OCI-LY7 (cell line): ENCODE results near the gene EID3. TPM values are rescaled to one million over a fixed set of nuclear protein-coding genes. Genes with fewer than 3 reads are reported as not detected.

Experiments used
- BruUV-seq: library from RNA; stranded (reverse); fragments of 400-500 nt; replicated peaks from 2 replicates; lab custom pipeline; 2021; lab: Mats Ljungman, UMichigan
- CTCF ChIA-PET: fragments of 300-600 bp; sonication (Branson Sonifier 250); formaldehyde crosslinking; loops from one replicate; lab custom pipeline; 2022; ENCODE audit warnings: antibody characterized with exemption; ENCODE audit not compliant: unreplicated experiment; lab: Charles Lee
- POLR2A ChIA-PET: fragments of 300-600 bp; sonication (Branson Sonifier 250); formaldehyde crosslinking; loops from one replicate; lab custom pipeline; 2022; ENCODE audit warnings: antibody characterized with exemption; lab: Charles Lee
- DNase-seq: peaks from one replicate; pipeline ENCODE4 v3.0.0-alpha.2; 2015; ENCODE audit warnings: low spot score
- H2AFZ ChIP-seq: fragments of 200-600 bp; sonication (generic), shearing (Covaris generic); 2 replicates; pipeline ENCODE4 v1.6.1; 2014; ENCODE audit warnings: mild to moderate bottlenecking, antibody characterized with exemption, low read length, moderate library complexity
- H3K27ac ChIP-seq: fragments of 200-600 bp; sonication (generic); 2 replicates; pipeline ENCODE4 v1.5.1; 2014; ENCODE audit warnings: mixed run types, low read depth, mild to moderate bottlenecking, moderate library complexity, low read length, inconsistent platforms; ENCODE audit not compliant: poor library complexity, severe bottlenecking
- H3K36me3 ChIP-seq: fragments of 200-600 bp; sonication (generic); 2 replicates; pipeline ENCODE4 v1.6.1; 2014; ENCODE audit warnings: mild to moderate bottlenecking, antibody characterized with exemption, low read length, moderate library complexity, mixed read lengths; ENCODE audit not compliant: insufficient read depth
- H3K4me1 ChIP-seq: fragments of 200-600 bp; sonication (generic); 2 replicates; pipeline ENCODE4 v1.5.1; 2014; ENCODE audit warnings: mild to moderate bottlenecking, low read length; ENCODE audit not compliant: insufficient read depth, poor library complexity, severe bottlenecking
- H3K4me2 ChIP-seq: fragments of 200-600 bp; sonication (generic); 2 replicates; pipeline ENCODE4 v1.6.1; 2014; ENCODE audit warnings: mild to moderate bottlenecking, low read length
- H3K4me3 ChIP-seq: fragments of 200-600 bp; sonication (generic); 2 replicates; pipeline ENCODE4 v1.5.1; 2014; ENCODE audit warnings: mild to moderate bottlenecking, low read depth, low read length; ENCODE audit not compliant: poor library complexity, severe bottlenecking
- H3K79me2 ChIP-seq: fragments of 200-600 bp; sonication (generic); 2 replicates; pipeline ENCODE4 v1.6.1; 2016; ENCODE audit warnings: low read depth, mild to moderate bottlenecking, low read length, moderate library complexity, mixed read lengths; ENCODE audit not compliant: insufficient read depth
- H3K9me2 ChIP-seq: fragments of 200-600 bp; sonication (generic); 2 replicates; pipeline ENCODE4 v1.6.1; 2016; ENCODE audit warnings: mild to moderate bottlenecking, low read length, mixed read lengths; ENCODE audit not compliant: insufficient read depth
- H3K9me3 ChIP-seq: fragments of 200-600 bp; sonication (generic); 2 replicates; pipeline ENCODE4 v1.6.1; 2014; ENCODE audit warnings: mild to moderate bottlenecking, mixed run types, low read length, mixed read lengths
- H4K20me1 ChIP-seq: fragments of 200-600 bp; sonication (generic); 2 replicates; pipeline ENCODE4 v1.6.1; 2014; ENCODE audit warnings: mild to moderate bottlenecking, antibody characterized with exemption, low read length, moderate library complexity, mixed read lengths; ENCODE audit not compliant: insufficient read depth
- CTCF ChIP-seq: fragments of 200-600 bp; sonication (generic); conservative IDR thresholded peaks from 2 replicates; pipeline ENCODE4 v1.5.1; 2014; ENCODE audit warnings: mild to moderate bottlenecking, antibody characterized with exemption, low read length, moderate library complexity, mixed read lengths
- EZH2phosphoT487 ChIP-seq: fragments of 200-600 bp; sonication (generic); IDR thresholded peaks from 2 replicates; pipeline ENCODE4 v1.6.1; 2018; ENCODE audit warnings: low read depth, borderline replicate concordance, mild to moderate bottlenecking, mixed run types, antibody characterized with exemption, low read length, moderate library complexity, mixed read lengths
- intact Hi-C: fragments of 100-400 bp; cut with micrococcal nuclease; formaldehyde crosslinking; loops from one replicate; pipeline ENCODE4 v1.10.0; 2022; ENCODE audit not compliant: unreplicated experiment
- total RNA-seq, 2 experiments: library from RNA; depleted of rRNA in 1 of 2; stranded (reverse); fragments of >200 nt in 1 of 2; shearing (Covaris generic) in 1 of 2; gene quantifications; 2 replicates each; pipeline ENCODE4 v1.2.3, GENCODE V29; 2014 to 2022

The EID3 gene
- total RNA-seq, 2 experiments from 2014 or later, result 5.1 to 8.2 TPM

DNA sequence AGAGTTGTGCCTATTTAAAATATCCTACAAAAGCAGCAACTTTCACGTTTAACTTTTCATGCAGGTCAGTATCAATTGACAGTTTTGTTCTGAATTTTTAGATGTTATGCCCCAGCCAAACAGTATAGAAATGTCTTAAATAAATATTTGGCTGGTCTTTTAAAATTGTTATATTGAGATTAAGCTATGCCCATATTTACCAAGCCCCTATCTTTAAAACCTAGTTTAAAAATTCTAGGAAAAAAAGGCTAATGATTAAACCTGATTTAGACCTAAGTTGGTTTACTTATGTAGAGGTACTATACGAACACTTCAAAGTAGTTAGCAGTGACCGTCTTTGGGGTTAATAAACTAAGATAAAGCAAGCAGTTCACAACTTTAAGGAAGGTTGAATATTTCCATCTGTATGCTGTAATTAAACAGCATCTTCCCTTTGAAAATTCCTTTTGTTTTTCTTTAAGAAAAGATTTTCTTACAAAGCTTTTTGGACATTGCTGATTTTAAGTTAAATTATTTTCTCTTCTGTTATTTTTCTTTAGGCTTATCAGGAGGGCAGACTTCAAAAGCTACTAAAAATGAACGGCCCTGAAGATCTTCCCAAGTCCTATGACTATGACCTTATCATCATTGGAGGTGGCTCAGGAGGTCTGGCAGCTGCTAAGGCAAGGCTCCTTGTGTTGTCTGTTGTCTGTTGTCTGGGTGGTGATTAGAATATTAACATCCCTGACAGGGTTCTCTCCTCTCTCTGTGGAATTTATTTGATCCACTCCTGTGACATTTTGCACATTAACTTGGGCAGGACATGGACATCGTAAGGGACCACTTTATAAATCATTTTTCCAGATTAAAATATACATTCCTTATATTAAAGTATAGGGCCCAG is 7.5 kb downstream of the EID3 start:
- peaks cover 4% of the 10 kb centered on the region for H3K4me1 ChIP-seq
- H3K27ac ChIP-seq, result no peak overlapping the region
- 0 out of 2 replicates have a peak, but pooled peaks cover 8% of the 10 kb centered on the region for H4K20me1 ChIP-seq
- no peak for TF ChIP-seq EZH2phosphoT487
- TF ChIP-seq CTCF, result no peak
- peaks cover 66% of the 10 kb centered on the region for H3K79me2 ChIP-seq
- H3K4me2 ChIP-seq, result no peak overlapping the region
- POLR2A ChIA-PET, result interaction anchor here (0.5 to 1.2 kb wide), 5 partner anchors 9 to 693 kb away, joined by 3 to 5 read pairs (median 4); no protein-coding TSS in a partner anchor
- H3K36me3 ChIP-seq, result peaks cover 88% of the 10 kb centered on the region
- no peak overlapping the region for H2AFZ ChIP-seq
- DNase-seq, result no peak
- H3K4me3 ChIP-seq, result no peak overlapping the region
- CTCF ChIA-PET, result interaction anchor here (0.7 kb wide), 1 partner anchor 225 kb away, joined by 3 read pairs; no protein-coding TSS in a partner anchor
- intact Hi-C loops, result no loop called here
- H3K9me3 ChIP-seq, result no peaks in the 10 kb centered on the region
- H3K9me2 ChIP-seq, result no peaks in the 10 kb centered on the region
- no TSS peak for BruUV-seq

- no peaks in the 10 kb centered on the region for H3K9me2 ChIP-seq
- no peak overlapping the region for H3K27ac ChIP-seq
- BruUV-seq, result no TSS peak
- H3K4me3 ChIP-seq, result no peak overlapping the region
- TF ChIP-seq CTCF (no peak), EZH2phosphoT487 (no peak)
- ChIA-PET CTCF (no interaction called here), POLR2A (interaction anchor here (1.4 to 3.3 kb wide), 3 partner anchors 9 to 36 kb away, joined by 4 to 16 read pairs (median 7); partner anchors contain the start of gene EID3)
- intact Hi-C loops, result no loop called here
- no peak overlapping the region for H3K4me2 ChIP-seq
- no peak for DNase-seq
- H3K36me3 ChIP-seq, result peaks cover 86% of the 10 kb centered on the region
- H4K20me1 ChIP-seq, result 0 out of 2 replicates have a peak, but pooled peaks cover 4% of the 10 kb centered on the region
- H3K9me3 ChIP-seq, result no peaks in the 10 kb centered on the region
- peaks cover 56% of the 10 kb centered on the region for H3K79me2 ChIP-seq
- no peaks in the 10 kb centered on the region for H3K4me1 ChIP-seq
- no peak overlapping the region for H2AFZ ChIP-seq
These were observed 8.7 kb downstream of the EID3 start for GRCh38 chr12:104312202-104312601.
